Esophagus (tissue), 2 donors: ENCODE measurements around the gene PTPRJ. TPM values are rescaled to one million over a fixed set of nuclear protein-coding genes. Genes with fewer than 3 reads are reported as not detected.

Experiments used
- H3K27ac ChIP-seq, 2 donors: one replicate each; pipeline ENCODE4 v1.5.1; 2013; ENCODE audit warnings: low read depth in 2 of 2, mild to moderate bottlenecking in 2 of 2, inconsistent platforms in 1 of 2, low read length in 1 of 2, moderate library complexity in 1 of 2
- H3K27me3 ChIP-seq, 2 donors: one replicate each; pipeline ENCODE4 v1.6.1; 2013; ENCODE audit warnings: low read length in 2 of 2, control low read depth in 1 of 2, mild to moderate bottlenecking in 1 of 2; ENCODE audit not compliant: insufficient read depth in 2 of 2, control insufficient read depth in 1 of 2
- H3K36me3 ChIP-seq, 2 donors: one replicate each; pipeline ENCODE4 v1.6.1; 2013; ENCODE audit warnings: low read length in 1 of 2; ENCODE audit not compliant: control insufficient read depth in 2 of 2, insufficient read depth in 2 of 2
- H3K4me1 ChIP-seq, 2 donors: one replicate each; pipeline ENCODE4 v1.6.1; 2013; ENCODE audit warnings: low read length in 1 of 2; ENCODE audit not compliant: control insufficient read depth in 2 of 2, insufficient read depth in 2 of 2
- H3K4me3 ChIP-seq, 2 donors: one replicate each; pipeline ENCODE4 v1.5.1; 2013; ENCODE audit warnings: low read length in 2 of 2, mild to moderate bottlenecking in 2 of 2, low read depth in 1 of 2, moderate library complexity in 1 of 2
- H3K9me3 ChIP-seq, 2 donors: one replicate each; pipeline ENCODE4 v1.6.1; 2013; ENCODE audit warnings: mild to moderate bottlenecking in 2 of 2, low read depth in 1 of 2, low read length in 1 of 2, moderate library complexity in 1 of 2; ENCODE audit not compliant: control insufficient read depth in 2 of 2, insufficient read depth in 1 of 2
- WGBS, 2 donors: extraction: QIAGEN DNeasy Blood & Tissue Kit; methylation state at CpG; one replicate each; pipeline ENCODE4 v1.1.7; 2013; 5-methylcytosine and 5-hydroxymethylcytosine counted together
- polyA plus RNA-seq, 2 donors: library from polyadenylated mRNA; stranded (reverse); fragments of 200-250 nt; gene quantifications; one replicate each; pipeline ENCODE4 v1.2.3, GENCODE V29; 2013
- donor health status: healthy with polysubstance abuse.
- donor health status: Bipolar disorder and iron deficiency.

PTPRJ gene
- polyA plus RNA-seq, 2 donors: 0.47 to 0.55 TPM

DNA sequence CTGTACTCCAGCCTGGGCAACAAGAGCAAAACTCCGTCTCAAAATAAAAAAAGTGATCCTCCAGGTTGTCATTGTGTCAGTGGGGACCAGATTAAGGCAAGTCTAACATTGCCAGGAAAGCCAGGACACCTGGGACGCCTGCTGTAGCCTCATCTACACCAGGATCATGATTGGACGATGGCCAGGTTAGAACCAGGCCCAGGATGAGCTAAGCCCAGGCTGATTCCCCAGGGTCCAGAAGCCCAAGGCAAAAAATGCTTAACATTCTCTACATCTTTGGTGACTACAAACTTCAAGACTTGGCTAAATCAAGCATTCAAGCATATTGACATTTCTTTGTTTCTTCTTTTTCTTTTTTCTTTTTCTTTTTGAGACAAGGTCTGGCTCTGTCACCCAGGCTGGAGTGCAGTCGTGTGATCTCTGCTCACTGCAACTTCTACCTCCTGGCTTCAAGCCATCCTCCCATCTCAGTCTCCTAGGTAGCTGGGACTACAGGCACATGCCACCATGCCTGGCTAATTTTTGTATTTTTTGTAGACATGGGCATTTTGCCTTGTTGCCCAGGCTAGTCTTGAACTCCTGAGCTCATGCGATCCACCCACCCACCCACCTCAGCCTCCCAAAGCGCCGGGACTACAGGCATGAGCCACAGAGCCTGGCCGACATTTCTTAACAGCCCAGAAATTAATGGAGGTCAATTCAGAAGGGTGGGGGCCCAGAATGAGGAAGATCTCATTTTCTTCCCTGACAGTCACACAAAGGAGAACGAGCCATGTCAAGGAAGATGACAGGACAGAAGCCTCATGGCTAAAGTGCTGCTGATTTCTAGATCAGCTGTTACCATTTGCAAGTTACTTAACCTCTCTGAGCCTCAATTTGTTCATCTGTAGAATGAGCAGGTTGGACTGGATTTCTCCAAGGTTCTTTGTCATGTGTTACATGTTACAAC, 12.5 kb upstream of the PTPRJ start:
- Histone ChIP-seq H3K27me3 (no peaks in the 10 kb centered on the region), H3K4me1 (no peaks in the 10 kb centered on the region), H3K4me3 (no peak overlapping the region), H3K27ac (no peak overlapping the region), H3K36me3 (no peaks in the 10 kb centered on the region), H3K9me3 (no peaks in the 10 kb centered on the region)
- WGBS, 2 donors: 84 to 85% methylated on average over 9 of the region's 9 CpGs

DNA sequence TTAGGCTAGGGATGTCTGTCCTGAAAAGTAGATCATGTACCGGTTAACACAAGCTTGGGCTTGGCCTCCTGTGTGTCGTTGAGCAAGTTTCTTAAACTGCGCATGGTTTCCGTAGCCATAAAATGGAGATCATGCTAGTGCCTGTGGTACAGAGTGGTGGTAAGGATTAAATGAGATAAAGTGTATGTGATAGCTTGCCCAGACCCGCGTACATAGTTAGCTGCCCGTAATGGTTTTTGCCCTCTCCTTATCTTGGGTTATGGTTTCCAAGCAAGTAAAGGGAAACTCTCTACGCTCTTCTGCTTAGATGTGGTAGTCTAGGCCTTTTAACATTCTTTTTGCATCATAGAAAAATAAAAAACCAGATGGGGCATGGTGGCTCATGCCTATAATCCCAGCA, 11.0 kb upstream of the PTPRJ start:
- H3K4me1 ChIP-seq: no peaks in the 10 kb centered on the region
- 65 to 72% methylated on average over 8 of the region's 8 CpGs for WGBS, 2 donors
- H3K27ac ChIP-seq: no peak overlapping the region
- H3K4me3 ChIP-seq: no peak overlapping the region
- H3K36me3 ChIP-seq: no peaks in the 10 kb centered on the region
- H3K27me3 ChIP-seq: no peaks in the 10 kb centered on the region
- H3K9me3 ChIP-seq: no peaks in the 10 kb centered on the region

DNA sequence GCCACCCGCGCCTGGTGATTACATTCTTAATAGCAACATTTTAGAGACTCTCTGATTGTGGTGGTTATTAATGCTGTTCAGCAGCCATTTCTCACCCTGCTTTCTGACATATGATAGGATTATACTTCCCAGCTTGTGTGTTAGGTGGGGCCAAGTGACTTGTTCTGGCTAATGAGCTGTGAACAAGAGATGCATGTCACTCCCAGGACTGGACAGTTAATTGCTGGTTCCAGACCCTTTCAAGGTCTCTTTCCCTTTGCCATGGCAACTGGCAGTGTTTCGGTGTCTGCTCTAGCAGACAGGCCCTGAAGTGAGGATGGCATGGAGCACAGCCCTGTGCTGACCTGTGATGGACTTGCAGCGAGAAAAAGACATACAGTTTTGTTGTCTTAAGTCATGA, 8.9 kb upstream of the PTPRJ start:
- no peak overlapping the region for H3K4me3 ChIP-seq
- no peak overlapping the region for H3K27ac ChIP-seq
- H3K4me1 ChIP-seq: no peaks in the 10 kb centered on the region
- H3K36me3 ChIP-seq: no peaks in the 10 kb centered on the region
- no peaks in the 10 kb centered on the region for H3K27me3 ChIP-seq
- no peaks in the 10 kb centered on the region for H3K9me3 ChIP-seq
- WGBS, 2 donors: 90 to 94% methylated on average over 4 of the region's 4 CpGs

DNA sequence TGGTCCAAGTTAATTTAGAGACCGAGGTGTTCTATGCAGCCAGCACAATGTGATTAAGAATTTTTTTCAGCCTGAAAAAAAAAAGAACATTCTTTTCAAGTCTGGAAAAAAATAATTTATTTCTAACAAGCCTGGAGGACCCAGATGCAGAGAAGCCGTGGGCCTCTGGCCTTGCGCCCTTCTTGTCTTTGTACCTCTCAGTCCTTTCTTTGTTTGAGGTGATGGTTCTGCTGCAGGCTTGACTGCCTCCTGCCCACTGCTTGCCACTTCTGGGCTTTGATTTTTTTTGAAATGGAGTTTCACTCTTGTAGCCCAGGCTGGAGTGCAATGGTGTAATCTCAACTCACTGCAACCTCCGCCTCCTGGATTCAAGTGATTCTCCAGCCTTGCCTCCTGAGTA, 7.2 kb upstream of the PTPRJ start:
- Histone ChIP-seq H3K36me3 (no peaks in the 10 kb centered on the region), H3K27me3 (no peaks in the 10 kb centered on the region), H3K9me3 (no peaks in the 10 kb centered on the region), H3K27ac (no peak overlapping the region), H3K4me3 (no peak overlapping the region), H3K4me1 (no peaks in the 10 kb centered on the region)
- WGBS, 2 donors: 93 to 95% methylated on average over 4 of the region's 4 CpGs

DNA sequence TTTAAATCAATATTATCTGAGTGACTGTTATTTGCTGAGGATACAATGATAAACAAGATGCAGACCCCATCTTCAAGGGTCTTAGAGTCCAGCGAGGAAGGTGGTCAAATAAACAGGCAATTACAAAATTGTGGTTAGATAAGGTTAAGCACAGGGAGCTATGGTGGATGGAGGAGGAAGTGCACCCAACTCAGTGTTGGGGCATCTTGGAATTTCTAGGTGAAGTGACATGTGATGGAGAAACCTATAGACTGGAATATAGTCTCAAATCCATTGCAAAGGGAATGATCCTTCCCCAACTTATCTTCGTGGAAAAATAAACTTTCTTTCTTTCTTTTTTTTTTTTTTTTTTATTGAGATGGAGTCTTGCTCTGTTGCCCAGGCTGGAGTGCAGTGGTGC, 3.4 kb upstream of the PTPRJ start:
- WGBS, 2 donors: 62 to 73% methylated on average over 2 of the region's 2 CpGs
- peaks cover 3 to 4% of the 10 kb centered on the region in 2 donors for H3K4me1 ChIP-seq
- H3K27ac ChIP-seq: no peak overlapping the region
- no peak overlapping the region for H3K4me3 ChIP-seq
- H3K9me3 ChIP-seq: no peaks in the 10 kb centered on the region
- no peaks in the 10 kb centered on the region for H3K27me3 ChIP-seq
- H3K36me3 ChIP-seq: no peaks in the 10 kb centered on the region

DNA sequence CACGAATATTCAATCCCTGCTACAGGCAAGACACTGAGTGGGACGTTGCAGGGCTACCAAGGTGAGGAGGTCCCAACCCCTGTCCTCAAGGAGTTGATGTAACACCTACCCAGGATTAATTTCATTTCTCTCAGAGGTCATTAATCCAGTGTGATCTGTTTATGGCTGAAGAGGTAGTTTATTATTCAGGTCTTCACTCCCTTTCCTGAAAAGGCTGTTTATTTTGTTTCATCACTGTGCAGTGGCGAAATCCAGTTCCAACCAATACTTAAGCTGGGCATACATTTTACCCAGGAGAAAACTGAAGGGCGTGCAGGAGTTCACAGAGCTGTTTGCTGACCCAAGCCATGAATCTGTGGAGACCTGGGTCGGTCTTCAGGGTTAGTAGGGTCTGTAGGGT, 2.7 kb upstream of the PTPRJ start:
- 51 to 61% methylated on average over 5 of the region's 5 CpGs for WGBS, 2 donors
- H3K36me3 ChIP-seq: no peaks in the 10 kb centered on the region
- no peak overlapping the region for H3K4me3 ChIP-seq
- H3K27ac ChIP-seq: no peak overlapping the region
- no peaks in the 10 kb centered on the region for H3K9me3 ChIP-seq
- H3K4me1 ChIP-seq: peaks cover 3 to 5% of the 10 kb centered on the region in 2 donors
- no peaks in the 10 kb centered on the region for H3K27me3 ChIP-seq

DNA sequence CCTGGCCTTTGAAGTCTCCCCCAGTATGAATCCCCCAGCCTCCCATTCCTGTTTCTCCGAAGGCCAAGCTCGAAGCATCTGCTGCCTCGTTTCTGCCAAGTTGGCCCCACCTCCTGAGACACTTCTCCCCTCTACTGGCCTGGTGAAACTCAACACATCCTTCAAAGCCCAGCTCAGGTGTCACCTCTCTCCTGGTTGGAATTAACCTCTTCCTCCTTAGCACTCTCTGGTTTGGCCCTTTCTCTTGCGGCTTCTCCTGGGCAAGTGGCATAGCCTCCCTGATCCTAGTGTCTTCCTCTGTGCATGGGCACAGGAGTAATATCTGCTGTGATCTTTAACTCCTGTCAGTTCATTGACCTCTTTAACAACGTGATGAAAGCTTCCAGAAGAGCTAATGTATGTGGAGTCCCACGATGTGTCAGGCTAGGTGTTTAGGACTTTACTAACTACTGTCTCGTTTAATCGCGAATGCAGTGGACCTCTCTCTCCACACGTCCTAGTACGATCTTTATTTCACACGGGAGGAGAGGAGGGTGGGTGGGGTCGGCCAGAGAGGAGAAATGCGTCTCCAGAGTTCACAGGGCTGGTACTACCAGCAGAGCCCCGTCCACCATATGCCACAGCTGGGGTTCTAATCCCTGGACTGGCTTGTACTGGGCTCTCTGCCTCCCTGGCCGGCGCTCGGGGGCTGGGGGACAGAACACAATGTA, 826 bp upstream of the PTPRJ start:
- H3K27ac ChIP-seq: peak overlapping the region in 1 of 2 donors; percentile 5
- H3K4me1 ChIP-seq: peaks cover 3 to 5% of the 10 kb centered on the region in 2 donors
- peak overlapping the region in 1 of 2 donors; percentile 73 for H3K4me3 ChIP-seq
- no peaks in the 10 kb centered on the region for H3K9me3 ChIP-seq
- 36 to 41% methylated on average over 18 of the region's 18 CpGs for WGBS, 2 donors
- H3K36me3 ChIP-seq: no peaks in the 10 kb centered on the region
- H3K27me3 ChIP-seq: no peaks in the 10 kb centered on the region

DNA sequence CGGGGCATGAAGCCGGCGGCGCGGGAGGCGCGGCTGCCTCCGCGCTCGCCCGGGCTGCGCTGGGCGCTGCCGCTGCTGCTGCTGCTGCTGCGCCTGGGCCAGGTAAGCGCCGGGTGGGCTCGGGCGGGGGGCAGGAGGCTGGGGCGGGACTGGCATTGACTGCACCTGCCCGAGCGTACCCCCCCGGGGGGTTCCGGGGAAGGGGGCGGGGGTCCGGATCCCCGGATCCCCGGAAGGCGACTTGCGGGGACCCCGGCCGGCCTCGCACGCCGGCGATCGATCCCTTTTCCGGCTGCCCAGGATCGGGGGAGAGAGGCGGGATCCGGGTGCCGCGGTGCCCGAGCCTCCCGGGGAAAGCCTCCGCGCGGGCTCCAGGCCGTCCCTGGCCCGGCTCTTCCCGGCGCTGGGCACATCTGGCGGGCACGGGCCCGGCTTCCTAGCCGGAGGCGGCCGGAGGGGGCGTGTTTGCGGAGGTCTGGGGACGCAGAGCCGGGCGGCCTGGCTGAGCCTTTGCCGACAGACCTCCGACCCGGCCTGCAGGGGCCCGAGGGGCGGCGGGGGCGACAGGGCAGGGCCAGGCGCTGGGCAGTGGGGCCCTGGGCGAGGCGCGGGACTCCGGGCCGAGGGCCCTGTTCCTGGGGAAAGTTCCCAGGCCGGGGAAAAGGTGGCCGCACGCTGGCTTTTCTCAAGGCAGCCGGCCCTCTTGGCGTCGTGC, 705 bp downstream of the PTPRJ start:
- peaks cover 3 to 5% of the 10 kb centered on the region in 2 donors for H3K4me1 ChIP-seq
- peak overlapping the region; percentile 34 to 61 for H3K27ac ChIP-seq
- H3K27me3 ChIP-seq: no peaks in the 10 kb centered on the region
- peak overlapping the region; percentile 69 to 73 for H3K4me3 ChIP-seq
- H3K9me3 ChIP-seq: no peaks in the 10 kb centered on the region
- H3K36me3 ChIP-seq: no peaks in the 10 kb centered on the region
- WGBS, 2 donors: 0 to 1% methylated on average over 53 to 82 of the region's 82 CpGs

DNA sequence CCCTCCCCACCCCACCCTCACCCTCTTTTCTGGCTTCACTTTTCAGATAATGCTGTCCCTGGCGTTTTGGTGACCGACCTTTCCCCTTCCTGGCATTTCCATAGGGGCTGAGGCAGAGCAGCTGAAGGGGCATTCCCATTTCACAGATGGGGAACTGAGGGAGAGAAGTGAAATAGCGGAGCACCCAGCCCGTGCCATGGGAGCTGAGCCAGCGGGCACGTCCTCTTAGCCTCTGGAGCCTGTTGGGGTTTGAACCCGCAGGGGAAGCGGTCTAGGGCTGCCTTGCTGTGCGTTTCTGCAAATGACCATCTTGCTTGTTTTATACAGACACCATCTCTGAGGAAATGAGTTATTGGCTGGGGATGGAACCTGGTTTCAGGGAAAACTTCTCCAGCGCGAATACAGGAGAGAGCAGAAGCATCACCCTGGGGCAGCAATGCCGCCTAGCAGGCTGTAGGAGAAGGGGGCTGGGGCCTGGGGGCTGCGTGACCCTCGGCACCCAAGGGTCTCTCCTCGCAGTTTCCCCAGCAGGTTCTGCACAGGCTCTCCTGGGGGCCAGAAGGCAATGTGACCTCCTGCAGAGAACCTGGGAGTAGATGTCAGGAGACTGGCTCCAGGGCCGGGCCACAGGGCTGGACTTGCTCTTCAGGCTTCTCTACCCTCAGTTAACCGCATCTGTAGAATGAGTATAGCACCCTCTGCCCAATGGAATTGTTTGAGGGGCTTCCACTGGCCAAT, 1.5 kb downstream of the PTPRJ start:
- Histone ChIP-seq H3K4me3 (peak overlapping the region; percentile 69 to 73), H3K9me3 (no peaks in the 10 kb centered on the region), H3K4me1 (peaks cover 3 to 5% of the 10 kb centered on the region in 2 donors), H3K36me3 (no peaks in the 10 kb centered on the region), H3K27ac (no peak overlapping the region), H3K27me3 (no peaks in the 10 kb centered on the region)
- WGBS, 2 donors: 40 to 44% methylated on average over 17 of the region's 17 CpGs
